Thyroid gland (tissue), 4 donors: ENCODE data around the gene SLC43A2. TPM values are rescaled to one million over a fixed set of nuclear protein-coding genes. Genes with fewer than 3 reads are reported as not detected.

Experiments
- DNase-seq, 2 donors: peaks; one replicate each; pipeline ENCODE4 v3.0.0-alpha.2; 2019
- H3K27ac ChIP-seq, 3 donors: fragments of 200-600 bp; sonication (generic); 1 replicate in 2 of 3; 2 replicates in 1 of 3; pipeline ENCODE4 v1.5.1; 2016 to 2019; ENCODE audit warnings: mild to moderate bottlenecking in 1 of 3, moderate library complexity in 1 of 3
- H3K27me3 ChIP-seq: fragments of 200-600 bp; sonication (generic); one replicate; pipeline ENCODE4 v1.5.1; 2019
- H3K36me3 ChIP-seq, 2 donors: fragments of 200-600 bp; sonication (generic); one replicate each; pipeline ENCODE4 v1.5.1; 2016 to 2019
- H3K4me1 ChIP-seq, 2 donors: fragments of 200-600 bp; sonication (generic); one replicate each; pipeline ENCODE4 v1.5.1; 2017 to 2019
- H3K4me3 ChIP-seq, 3 donors: fragments of 200-600 bp; sonication (generic); replicated peaks in 1 of 3; 1 replicate in 2 of 3; 2 replicates in 1 of 3; pipeline ENCODE4 v1.5.1; 2016; ENCODE audit warnings: mild to moderate bottlenecking in 1 of 3
- H3K9me3 ChIP-seq: fragments of 200-600 bp; sonication (generic); one replicate; pipeline ENCODE4 v1.5.1; 2017
- CTCF ChIP-seq, 6 experiments: fragments of 200-600 bp in 3 of 6; fragments of 450-650 bp in 3 of 6; sonication (generic) in 3 of 6; IDR thresholded peaks; one replicate each; pipeline ENCODE4 v1.5.1; 2016 to 2019; ENCODE audit warnings: antibody characterized with exemption in 6 of 6, mild to moderate bottlenecking in 2 of 6, inconsistent platforms in 1 of 6, moderate library complexity in 1 of 6
- POLR2A ChIP-seq, 2 donors: fragments of 450-650 bp; IDR thresholded peaks; one replicate each; pipeline ENCODE4 v1.6.1; 2017; ENCODE audit warnings: antibody characterized with exemption in 2 of 2, mild to moderate bottlenecking in 2 of 2, moderate library complexity in 1 of 2
- WGBS, 2 donors: methylation state at CpG; one replicate each; pipeline ENCODE4 v1.1.5; 2017; 5-methylcytosine and 5-hydroxymethylcytosine counted together
- intact Hi-C: fragments of 100-400 bp; cut with DNase I; formaldehyde crosslinking; loops from one replicate; pipeline ENCODE4 v1.15.1; 2023
- total RNA-seq, 4 donors: library from RNA; depleted of rRNA; stranded (reverse); fragments of >200 nt; gene quantifications; one replicate each; pipeline ENCODE4 v1.2.3, GENCODE V29; 2016

SLC43A2 gene
- total RNA-seq, 4 donors from 2014 or later = 17.5 to 28.2 (median 23.9) TPM

DNA sequence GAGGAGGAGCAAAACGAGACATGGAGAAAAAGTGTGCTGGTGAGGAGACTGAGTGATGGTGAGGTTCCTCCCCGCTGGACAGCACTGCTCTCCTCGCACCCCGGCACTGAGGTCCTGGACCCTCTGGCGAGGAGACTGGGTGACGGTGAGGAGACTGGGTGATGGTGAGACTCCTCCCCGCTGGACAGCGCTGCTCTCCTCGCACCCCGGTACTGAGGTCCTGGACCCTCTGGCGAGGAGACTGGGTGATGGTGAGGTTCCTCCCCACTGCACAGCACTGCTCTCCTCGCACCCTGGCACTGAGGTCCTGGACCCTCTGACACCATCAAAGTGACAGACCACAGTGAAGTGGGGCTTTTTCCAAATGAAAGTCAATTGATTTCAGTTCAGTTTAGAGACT lies 76.9 kb downstream of the SLC43A2 start:
- no peak overlapping the region for H3K27ac ChIP-seq
- no peak for DNase-seq
- no peak overlapping the region for H3K4me3 ChIP-seq
- intact Hi-C loops = loop anchor here (10.0 kb wide), 1 partner anchor 277 kb away; the partner anchor contains the start of genes BHLHA9 and TRARG1
- no peaks in the 10 kb centered on the region for H3K27me3 ChIP-seq
- peaks cover 27 to 39% of the 10 kb centered on the region in 2 donors for H3K36me3 ChIP-seq
- no peaks in the 10 kb centered on the region for H3K9me3 ChIP-seq
- TF ChIP-seq POLR2A (IDR thresholded peaks at IDR 0.05) (no peak), CTCF (IDR thresholded peaks at IDR 0.05) (no peak)
- peaks cover 28 to 32% of the 10 kb centered on the region in 2 donors for H3K4me1 ChIP-seq
- 93 to 95% methylated on average over 12 of the region's 12 CpGs for WGBS, 2 donors

GRCh38 chr17:1548032-1548431 lies 80.6 kb downstream of the SLC43A2 start:
- Histone ChIP-seq H3K27me3 (no peaks in the 10 kb centered on the region), H3K9me3 (no peaks in the 10 kb centered on the region), H3K4me1 (peaks cover 2% of the 10 kb centered on the region in 2 donors), H3K4me3 (no peak overlapping the region), H3K36me3 (peaks cover 34 to 53% of the 10 kb centered on the region in 2 donors), H3K27ac (no peak overlapping the region)
- no peak for DNase-seq
- TF ChIP-seq CTCF (IDR thresholded peaks at IDR 0.05) (no peak), POLR2A (IDR thresholded peaks at IDR 0.05) (no peak)
- intact Hi-C loops = no loop called here
- 90 to 94% methylated on average over 14 to 18 of the region's 18 CpGs for WGBS, 2 donors

GRCh38 chr17:1546292-1546922 lies 82.2 kb downstream of the SLC43A2 start:
- no peaks in the 10 kb centered on the region for H3K9me3 ChIP-seq
- H3K36me3 ChIP-seq = peaks cover 32 to 61% of the 10 kb centered on the region in 2 donors
- intact Hi-C loops = no loop called here
- H3K4me1 ChIP-seq = no peaks in the 10 kb centered on the region
- no peak overlapping the region for H3K27ac ChIP-seq
- DNase-seq = no peak
- no peak overlapping the region for H3K4me3 ChIP-seq
- no peak for TF ChIP-seq CTCF (IDR thresholded peaks at IDR 0.05)
- 92 to 96% methylated on average over 5 to 6 of the region's 6 CpGs for WGBS, 2 donors
- H3K27me3 ChIP-seq = no peaks in the 10 kb centered on the region

GRCh38 chr17:1545618-1546017 lies 83.0 kb downstream of the SLC43A2 start:
- Histone ChIP-seq H3K27me3 (no peaks in the 10 kb centered on the region), H3K4me1 (no peaks in the 10 kb centered on the region), H3K9me3 (no peaks in the 10 kb centered on the region), H3K4me3 (no peak overlapping the region), H3K27ac (no peak overlapping the region), H3K36me3 (peaks cover 34 to 61% of the 10 kb centered on the region in 2 donors)
- DNase-seq = no peak
- TF ChIP-seq POLR2A (IDR thresholded peaks at IDR 0.05) = no peak
- no peak for TF ChIP-seq CTCF (IDR thresholded peaks at IDR 0.05)
- intact Hi-C loops = no loop called here
- WGBS, 2 donors = 86 to 96% methylated on average over 9 of the region's 9 CpGs

DNA sequence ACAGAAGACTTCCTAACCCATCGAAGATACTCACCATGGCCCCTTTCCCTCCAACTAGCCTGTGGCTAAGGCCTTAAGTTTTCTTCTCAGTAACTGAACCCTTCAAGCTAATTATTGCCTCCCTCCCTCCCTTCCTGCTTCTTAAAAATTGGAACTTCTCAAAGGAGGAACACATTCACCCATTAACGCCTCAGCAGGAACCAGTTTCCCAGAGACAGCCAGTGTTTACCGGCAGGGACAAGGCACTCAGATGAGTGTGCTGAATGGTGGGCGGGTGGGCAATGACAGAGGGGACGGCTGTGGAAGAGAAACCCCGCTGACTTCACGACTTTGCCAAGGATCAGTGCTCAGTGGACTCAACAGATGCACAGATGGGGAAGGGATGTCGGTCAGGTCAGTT lies 86.3 kb downstream of the SLC43A2 start:
- intact Hi-C loops = no loop called here
- Histone ChIP-seq H3K36me3 (peaks cover 47 to 71% of the 10 kb centered on the region in 2 donors), H3K27ac (no peak overlapping the region), H3K27me3 (no peaks in the 10 kb centered on the region), H3K4me3 (no peak overlapping the region), H3K4me1 (no peaks in the 10 kb centered on the region), H3K9me3 (no peaks in the 10 kb centered on the region)
- 75 to 81% methylated on average over 8 of the region's 8 CpGs for WGBS, 2 donors
- TF ChIP-seq POLR2A (IDR thresholded peaks at IDR 0.05) (no peak), CTCF (IDR thresholded peaks at IDR 0.05) (no peak)
- DNase-seq = no peak
